Subcutaneous adipose tissue (tissue), 4 donors: Measurements from ENCODE around the gene DIRAS1. TPM values are rescaled to one million over a fixed set of nuclear protein-coding genes. Genes with fewer than 3 reads are reported as not detected.

ENCODE experiments used
- CTCF ChIP-seq: fragments of 450-650 bp; IDR thresholded peaks from one replicate; pipeline ENCODE4 v1.5.1; 2016; ENCODE audit warnings: low read depth, mild to moderate bottlenecking, control low read depth, antibody characterized with exemption, moderate library complexity
- total RNA-seq, 4 donors: library from RNA; depleted of rRNA; stranded (reverse); fragments of >200 nt; gene quantifications; one replicate each; pipeline ENCODE4 v1.1.0, GENCODE V29; 2016

DIRAS1 gene
- total RNA-seq, 4 donors from 2014 or later: 0.16 to 0.85 (median 0.44) TPM; not detected in 1

GRCh38 chr19:2736550-2737190 is 15.5 kb upstream of the DIRAS1 start:
- TF ChIP-seq CTCF: no peak

GRCh38 chr19:2735374-2735773 is 14.2 kb upstream of the DIRAS1 start:
- TF ChIP-seq CTCF: no peak

- no peak for TF ChIP-seq CTCF
Measured at GRCh38 chr19:2734589-2735288, 13.6 kb upstream of the DIRAS1 start.

- no peak for TF ChIP-seq CTCF
Measured at GRCh38 chr19:2733930-2734588, 12.9 kb upstream of the DIRAS1 start.

GRCh38 chr19:2732883-2733282 is 11.7 kb upstream of the DIRAS1 start:
- no peak for TF ChIP-seq CTCF

- TF ChIP-seq CTCF: no peak
Measured at GRCh38 chr19:2732157-2732725, 11.1 kb upstream of the DIRAS1 start.
